Activated CD8-positive, alpha-beta T cell treated with anti-CD3 and anti-CD28 coated beads for 36 hours (primary cell): ENCODE data around the gene KCNQ5. TPM values are rescaled to one million over a fixed set of nuclear protein-coding genes. Genes with fewer than 3 reads are reported as not detected.

ENCODE experiments used
- ATAC-seq: fragments of 200-7000 bp; cut with Tn5 transposase; one replicate; pipeline ENCODE4 v1.10.0; 2021; ENCODE audit warnings: mild to moderate bottlenecking, moderate library complexity
- CTCF ChIA-PET: fragments of 350-600 bp; sonication (Branson Sonifier 250); formaldehyde crosslinking; loops from one replicate; lab custom pipeline; 2021; ENCODE audit warnings: antibody characterized with exemption; lab: Charles Lee
- POLR2A ChIA-PET: fragments of 350-600 bp; sonication (Branson Sonifier 250); formaldehyde crosslinking; loops from one replicate; lab custom pipeline; 2021; ENCODE audit warnings: antibody characterized with exemption; lab: Charles Lee
- DNase-seq: peaks from one replicate; pipeline ENCODE4 v3.0.0-alpha.2; 2020
- H3K27ac Mint-ChIP-seq: one replicate; pipeline ENCODE4 v1.8.0; 2021; ENCODE audit warnings: mild to moderate bottlenecking, mixed read lengths
- H3K27me3 Mint-ChIP-seq: one replicate; pipeline ENCODE4 v1.8.0; 2021; ENCODE audit warnings: mixed read lengths
- H3K36me3 Mint-ChIP-seq: one replicate; pipeline ENCODE4 v1.8.0; 2021; ENCODE audit warnings: low read depth, mixed read lengths
- H3K4me1 Mint-ChIP-seq: one replicate; pipeline ENCODE4 v1.8.0; 2021; ENCODE audit warnings: low read depth, mixed read lengths
- H3K4me3 Mint-ChIP-seq: one replicate; pipeline ENCODE4 v1.8.0; 2021; ENCODE audit warnings: mild to moderate bottlenecking, moderate library complexity, mixed read lengths
- H3K9me3 Mint-ChIP-seq: one replicate; pipeline ENCODE4 v1.8.0; 2021; ENCODE audit warnings: mixed read lengths
- CTCF ChIP-seq: fragments of 200-600 bp; IDR thresholded peaks from one replicate; pipeline ENCODE4 v1.8.0; 2022; ENCODE audit warnings: antibody characterized with exemption, mild to moderate bottlenecking
- intact Hi-C: fragments of 100-400 bp; cut with micrococcal nuclease; formaldehyde crosslinking; loops from one replicate; pipeline ENCODE4 v1.10.0; 2022
- total RNA-seq, 2 experiments: library from RNA; stranded (reverse); gene quantifications; one replicate each; pipeline ENCODE4 v1.2.3, GENCODE V29; 2021

The KCNQ5 gene
- total RNA-seq, 2 experiments from 2014 or later = 14.6 to 14.9 TPM

DNA sequence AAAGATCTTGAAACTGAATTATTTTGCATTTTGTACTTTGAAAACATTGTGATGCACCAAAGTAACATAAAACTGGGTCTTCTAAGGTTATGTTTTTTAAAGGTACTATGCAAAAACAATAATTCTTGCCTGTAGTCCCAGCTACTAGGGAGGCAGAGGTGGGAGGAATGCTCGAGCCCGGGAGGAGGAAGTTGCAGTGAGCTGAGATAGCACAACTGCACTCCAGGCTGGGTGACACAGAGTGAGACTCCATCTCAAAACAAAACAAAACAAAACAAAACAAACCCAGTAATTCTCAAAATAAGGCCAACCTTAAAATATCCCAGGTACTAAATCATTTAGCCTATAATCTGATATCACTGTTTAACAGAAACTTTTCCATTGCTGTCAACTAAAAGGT is 333.8 kb downstream of the KCNQ5 start:
- Mint-ChIP-seq H3K27me3 (no peaks in the 10 kb centered on the region), H3K4me1 (peaks cover 8% of the 10 kb centered on the region), H3K9me3 (no peaks in the 10 kb centered on the region), H3K36me3 (peaks cover 1% of the 10 kb centered on the region), H3K27ac (no peak overlapping the region), H3K4me3 (no peak overlapping the region)
- POLR2A ChIA-PET = no interaction called here
- intact Hi-C loops = no loop called here
- CTCF ChIA-PET = no interaction called here
- DNase-seq (no peak), ATAC-seq (no peak)
- TF ChIP-seq CTCF = no peak

DNA sequence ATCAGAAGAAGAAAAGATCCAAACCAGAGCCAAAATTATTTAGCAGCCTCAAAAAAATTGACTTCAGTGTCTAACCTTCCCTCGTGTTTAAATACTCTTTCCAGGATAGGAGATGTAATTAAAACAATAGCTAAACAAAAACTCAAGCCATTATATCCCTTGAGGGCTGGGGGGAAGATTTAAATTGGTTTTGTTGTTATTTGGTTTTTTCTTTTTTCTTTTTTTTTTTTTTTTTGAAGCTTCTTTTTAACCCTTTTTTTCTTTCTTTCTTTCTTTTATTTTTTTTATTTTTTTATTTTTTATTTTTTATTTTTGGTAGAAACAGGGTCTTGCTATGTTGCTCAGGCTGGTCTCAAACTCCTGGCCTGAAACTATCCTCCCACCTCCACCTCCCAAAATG is 334.4 kb downstream of the KCNQ5 start:
- ChIA-PET POLR2A (no interaction called here), CTCF (no interaction called here)
- no peak for DNase-seq
- no peak for ATAC-seq
- Mint-ChIP-seq H3K4me1 (peaks cover 8% of the 10 kb centered on the region), H3K36me3 (peaks cover 1% of the 10 kb centered on the region), H3K27me3 (no peaks in the 10 kb centered on the region), H3K27ac (no peak overlapping the region), H3K4me3 (no peak overlapping the region), H3K9me3 (no peaks in the 10 kb centered on the region)
- intact Hi-C loops = no loop called here
- TF ChIP-seq CTCF = no peak

DNA sequence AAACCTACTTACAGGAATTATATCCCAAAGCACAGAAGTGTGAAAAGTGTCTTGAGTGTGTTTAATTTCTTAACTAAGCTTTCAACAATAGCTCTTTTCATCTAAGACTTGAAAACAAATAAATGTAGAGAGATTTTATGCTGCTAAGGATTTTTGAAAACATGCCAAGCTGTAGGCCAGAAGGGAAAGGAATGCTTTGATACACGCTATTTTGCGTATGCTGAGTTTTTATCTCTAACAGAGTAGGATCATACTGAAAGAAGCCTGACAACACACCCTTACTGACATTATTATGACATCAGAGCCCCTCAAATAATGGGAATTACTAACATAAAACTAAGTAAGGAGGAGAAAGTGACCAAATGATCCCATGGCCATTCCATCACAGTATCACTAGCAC is 338.0 kb downstream of the KCNQ5 start:
- ATAC-seq = no peak
- intact Hi-C loops = no loop called here

GRCh38 chr6:72963946-72964345 is 342.1 kb downstream of the KCNQ5 start:
- Mint-ChIP-seq H3K27ac (no peak overlapping the region), H3K36me3 (peaks cover 1% of the 10 kb centered on the region), H3K9me3 (no peaks in the 10 kb centered on the region), H3K4me1 (no peaks in the 10 kb centered on the region), H3K4me3 (no peak overlapping the region), H3K27me3 (no peaks in the 10 kb centered on the region)
- no peak for TF ChIP-seq CTCF
- intact Hi-C loops = no loop called here
- POLR2A ChIA-PET = no interaction called here
- no peak for DNase-seq
- CTCF ChIA-PET = interaction anchor here (0.6 to 1.4 kb wide), 2 partner anchors 348 to 417 kb away, joined by 3 read pairs; no protein-coding TSS in a partner anchor
- no peak for ATAC-seq

More for the DNA sequence above, 338.0 kb downstream of the KCNQ5 start:
- TF ChIP-seq CTCF = no peak
- ChIA-PET POLR2A (no interaction called here), CTCF (interaction anchor here (1.5 kb wide), 1 partner anchor 10 kb away, joined by 3 read pairs; no protein-coding TSS in a partner anchor)
- no peaks in the 10 kb centered on the region for H3K9me3 Mint-ChIP-seq
- H3K27me3 Mint-ChIP-seq = no peaks in the 10 kb centered on the region
- H3K36me3 Mint-ChIP-seq = peaks cover 1% of the 10 kb centered on the region
- H3K4me3 Mint-ChIP-seq = no peak overlapping the region
- DNase-seq = no peak
- H3K27ac Mint-ChIP-seq = no peak overlapping the region
- no peaks in the 10 kb centered on the region for H3K4me1 Mint-ChIP-seq

- DNase-seq = no peak
- Mint-ChIP-seq H3K27ac (no peak overlapping the region), H3K9me3 (no peaks in the 10 kb centered on the region), H3K36me3 (no peaks in the 10 kb centered on the region), H3K4me3 (no peak overlapping the region), H3K4me1 (no peaks in the 10 kb centered on the region), H3K27me3 (no peaks in the 10 kb centered on the region)
- TF ChIP-seq CTCF = no peak
- intact Hi-C loops = no loop called here
- ATAC-seq = no peak
- POLR2A ChIA-PET = no interaction called here
- CTCF ChIA-PET = no interaction called here
Measured at GRCh38 chr6:72966628-72967280, 344.9 kb downstream of the KCNQ5 start.
